GM21825 (cell line): ENCODE measurements around the gene METTL27.
"Not testable (repeated sequence)": the region's sequence is repeated elsewhere in the genome, so short reads cannot be mapped to it uniquely, and the experiment has no call there.

Experiments used
- ATAC-seq: cut with Tn5 transposase; IDR thresholded peaks from one replicate; pipeline ENCODE4 v1.9.1; 2021; ENCODE audit warnings: mild to moderate bottlenecking, moderate library complexity; ENCODE audit not compliant: unreplicated experiment

Gene METTL27

GRCh38 chr7:73822319-73823173 is 19.8 kb downstream of the METTL27 start:
- no peak for ATAC-seq

- ATAC-seq: not testable (repeated sequence)
These were observed 20.6 kb downstream of the METTL27 start for GRCh38 chr7:73821597-73822285.

- ATAC-seq: no peak
These were observed 22.3 kb downstream of the METTL27 start for GRCh38 chr7:73820013-73820412.

GRCh38 chr7:73817121-73817520 is 25.2 kb downstream of the METTL27 start:
- no peak for ATAC-seq

GRCh38 chr7:73815436-73815835 is 26.9 kb downstream of the METTL27 start:
- no peak for ATAC-seq

- no peak for ATAC-seq
These were observed 29.3 kb downstream of the METTL27 start for GRCh38 chr7:73812996-73813395.

- no peak for ATAC-seq
These were observed 30.6 kb downstream of the METTL27 start for GRCh38 chr7:73811760-73812168.

GRCh38 chr7:73810998-73811360 is 31.3 kb downstream of the METTL27 start:
- no peak for ATAC-seq

GRCh38 chr7:73809467-73809951 is 32.8 kb downstream of the METTL27 start:
- ATAC-seq: no peak

GRCh38 chr7:73802459-73802858 is 39.9 kb downstream of the METTL27 start:
- no peak for ATAC-seq

GRCh38 chr7:73801577-73801976 is 40.7 kb downstream of the METTL27 start:
- ATAC-seq: no peak

GRCh38 chr7:73799282-73800141 is 42.8 kb downstream of the METTL27 start:
- ATAC-seq: no peak

GRCh38 chr7:73797176-73797575 is 45.1 kb downstream of the METTL27 start:
- not testable (repeated sequence) for ATAC-seq

- not testable (repeated sequence) for ATAC-seq
These were observed 45.7 kb downstream of the METTL27 start for GRCh38 chr7:73796656-73797055.

- not testable (repeated sequence) for ATAC-seq
These were observed 47.1 kb downstream of the METTL27 start for GRCh38 chr7:73795188-73795587.

GRCh38 chr7:73791170-73791690 is 51.1 kb downstream of the METTL27 start:
- not testable (repeated sequence) for ATAC-seq

GRCh38 chr7:73789051-73789450 is 53.3 kb downstream of the METTL27 start:
- ATAC-seq: no peak

GRCh38 chr7:73787786-73788048 is 54.6 kb downstream of the METTL27 start:
- ATAC-seq: not testable (repeated sequence)

- no peak for ATAC-seq
These were observed 55.7 kb downstream of the METTL27 start for GRCh38 chr7:73786588-73786987.
